MCF 10A (cell line): ENCODE measurements around the gene ACSBG1. TPM values are rescaled to one million over a fixed set of nuclear protein-coding genes. Genes with fewer than 3 reads are reported as not detected.
A peak's percentile ranks its signal among the peaks of the same experiment; 100 is the strongest.
"Not testable (repeated sequence)": the region's sequence is repeated elsewhere in the genome, so short reads cannot be mapped to it uniquely, and the experiment has no call there.

Source experiments
- BruUV-seq: library from RNA; stranded (reverse); fragments of 400-500 nt; replicated peaks from 2 replicates; lab custom pipeline; 2021; lab: Mats Ljungman, UMichigan
- CTCF ChIA-PET: fragments of 300-600 bp; sonication (Branson Sonifier 250); formaldehyde crosslinking; extraction: SDS; loops from one replicate; lab custom pipeline; 2021; ENCODE audit warnings: antibody characterized with exemption, inconsistent platforms; lab: Yijun Ruan, JAX
- POLR2A ChIA-PET: fragments of 300-600, 350-650 bp; sonication (Branson Sonifier 250); formaldehyde crosslinking; extraction: SDS; loops from one replicate; lab custom pipeline; 2020; ENCODE audit warnings: antibody characterized with exemption, inconsistent platforms; lab: Yijun Ruan, JAX
- DNase-seq: peaks from one replicate; pipeline ENCODE4 v3.0.0-alpha.2; 2018; ENCODE audit not compliant: unreplicated experiment
- H3K27ac Mint-ChIP-seq: one replicate; pipeline ENCODE4 v1.8.0; 2022; ENCODE audit warnings: mild to moderate bottlenecking, low read depth, mixed read lengths; ENCODE audit not compliant: unreplicated experiment
- H3K27me3 Mint-ChIP-seq: one replicate; pipeline ENCODE4 v1.8.0; 2022; ENCODE audit warnings: mixed read lengths; ENCODE audit not compliant: insufficient read depth, unreplicated experiment
- H3K36me3 Mint-ChIP-seq: one replicate; pipeline ENCODE4 v1.8.0; 2022; ENCODE audit warnings: mild to moderate bottlenecking, moderate library complexity, mixed read lengths; ENCODE audit not compliant: insufficient read depth, unreplicated experiment
- H3K4me1 Mint-ChIP-seq: one replicate; pipeline ENCODE4 v1.8.0; 2022; ENCODE audit warnings: mixed read lengths; ENCODE audit not compliant: insufficient read depth, unreplicated experiment
- H3K4me3 Mint-ChIP-seq: one replicate; pipeline ENCODE4 v1.8.0; 2022; ENCODE audit warnings: mild to moderate bottlenecking, moderate library complexity, mixed read lengths; ENCODE audit not compliant: unreplicated experiment
- H3K9me3 Mint-ChIP-seq: one replicate; pipeline ENCODE4 v1.8.0; 2022; ENCODE audit warnings: mixed read lengths; ENCODE audit not compliant: unreplicated experiment
- intact Hi-C: fragments of 100-400 bp; cut with micrococcal nuclease; formaldehyde crosslinking; loops from 2 replicates; pipeline ENCODE4 v1.14.1; 2022
- total RNA-seq: library from RNA; stranded (reverse); gene quantifications from 2 replicates; pipeline ENCODE4 v1.2.3, GENCODE V29; 2022
- TF ChIP-seq, protein P1 (sequence below): fragments of 200-600 bp; IDR thresholded peaks from one replicate; pipeline ENCODE4 v1.8.0; 2022; ENCODE audit warnings: antibody characterized with exemption, mild to moderate bottlenecking; ENCODE audit not compliant: unreplicated experiment

The ACSBG1 gene
- total RNA-seq, 1 experiment from 2014 or later, result not detected

DNA sequence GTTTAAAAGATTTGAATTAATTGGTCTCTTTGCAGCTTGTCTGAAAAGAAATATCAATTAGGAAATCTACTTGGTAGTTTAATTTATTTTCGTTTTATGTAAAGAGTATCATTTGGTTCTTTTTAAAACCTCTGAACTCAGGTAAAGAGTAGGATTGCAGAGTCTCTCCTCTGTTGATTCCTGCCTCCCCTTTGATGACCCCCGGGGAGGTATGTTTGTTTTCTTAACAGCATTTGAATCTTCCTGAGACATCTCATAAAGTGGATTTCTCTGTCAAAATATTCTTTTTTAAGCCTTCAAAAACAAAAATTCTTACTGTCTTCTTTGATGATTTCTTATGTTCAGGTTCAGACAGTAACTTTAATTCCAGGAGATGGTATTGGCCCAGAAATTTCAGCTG is 77.2 kb downstream of the ACSBG1 start:
- ChIA-PET POLR2A (interaction anchor here (0.7 to 4.0 kb wide), 6 partner anchors 9 to 163 kb away, joined by 3 to 28 read pairs (median 3); partner anchors contain the start of genes IDH3A and SKIC8), CTCF (interaction anchor here (1.1 to 2.2 kb wide), 2 partner anchors 34 to 83 kb away, joined by 3 to 10 read pairs; no protein-coding TSS in a partner anchor)
- Mint-ChIP-seq H3K36me3 (peaks cover 51% of the 10 kb centered on the region), H3K4me3 (no peak overlapping the region), H3K4me1 (peaks cover 27% of the 10 kb centered on the region), H3K27ac (no peak overlapping the region), H3K9me3 (no peaks in the 10 kb centered on the region), H3K27me3 (no peaks in the 10 kb centered on the region)
- TF ChIP-seq, protein P1, sequence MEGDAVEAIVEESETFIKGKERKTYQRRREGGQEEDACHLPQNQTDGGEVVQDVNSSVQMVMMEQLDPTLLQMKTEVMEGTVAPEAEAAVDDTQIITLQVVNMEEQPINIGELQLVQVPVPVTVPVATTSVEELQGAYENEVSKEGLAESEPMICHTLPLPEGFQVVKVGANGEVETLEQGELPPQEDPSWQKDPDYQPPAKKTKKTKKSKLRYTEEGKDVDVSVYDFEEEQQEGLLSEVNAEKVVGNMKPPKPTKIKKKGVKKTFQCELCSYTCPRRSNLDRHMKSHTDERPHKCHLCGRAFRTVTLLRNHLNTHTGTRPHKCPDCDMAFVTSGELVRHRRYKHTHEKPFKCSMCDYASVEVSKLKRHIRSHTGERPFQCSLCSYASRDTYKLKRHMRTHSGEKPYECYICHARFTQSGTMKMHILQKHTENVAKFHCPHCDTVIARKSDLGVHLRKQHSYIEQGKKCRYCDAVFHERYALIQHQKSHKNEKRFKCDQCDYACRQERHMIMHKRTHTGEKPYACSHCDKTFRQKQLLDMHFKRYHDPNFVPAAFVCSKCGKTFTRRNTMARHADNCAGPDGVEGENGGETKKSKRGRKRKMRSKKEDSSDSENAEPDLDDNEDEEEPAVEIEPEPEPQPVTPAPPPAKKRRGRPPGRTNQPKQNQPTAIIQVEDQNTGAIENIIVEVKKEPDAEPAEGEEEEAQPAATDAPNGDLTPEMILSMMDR, result no peak
- DNase-seq, result no peak
- BruUV-seq, result no TSS peak
- intact Hi-C loops, result no loop called here

GRCh38 chr15:78156653-78157052 is 77.7 kb downstream of the ACSBG1 start:
- H3K4me1 Mint-ChIP-seq, result peaks cover 27% of the 10 kb centered on the region
- H3K4me3 Mint-ChIP-seq, result no peak overlapping the region
- H3K27ac Mint-ChIP-seq, result no peak overlapping the region
- no peaks in the 10 kb centered on the region for H3K9me3 Mint-ChIP-seq
- TF ChIP-seq, protein P1, result no peak
- H3K36me3 Mint-ChIP-seq, result peaks cover 45% of the 10 kb centered on the region
- ChIA-PET CTCF (interaction anchor here (0.6 to 2.2 kb wide), 4 partner anchors 20 to 84 kb away, joined by 3 to 10 read pairs (median 4); no protein-coding TSS in a partner anchor), POLR2A (interaction anchor here (0.8 to 4.0 kb wide), 6 partner anchors 9 to 162 kb away, joined by 3 to 28 read pairs (median 3); partner anchors contain the start of genes IDH3A and SKIC8)
- intact Hi-C loops, result no loop called here
- no TSS peak for BruUV-seq
- H3K27me3 Mint-ChIP-seq, result no peaks in the 10 kb centered on the region
- DNase-seq, result peak; percentile 55

DNA sequence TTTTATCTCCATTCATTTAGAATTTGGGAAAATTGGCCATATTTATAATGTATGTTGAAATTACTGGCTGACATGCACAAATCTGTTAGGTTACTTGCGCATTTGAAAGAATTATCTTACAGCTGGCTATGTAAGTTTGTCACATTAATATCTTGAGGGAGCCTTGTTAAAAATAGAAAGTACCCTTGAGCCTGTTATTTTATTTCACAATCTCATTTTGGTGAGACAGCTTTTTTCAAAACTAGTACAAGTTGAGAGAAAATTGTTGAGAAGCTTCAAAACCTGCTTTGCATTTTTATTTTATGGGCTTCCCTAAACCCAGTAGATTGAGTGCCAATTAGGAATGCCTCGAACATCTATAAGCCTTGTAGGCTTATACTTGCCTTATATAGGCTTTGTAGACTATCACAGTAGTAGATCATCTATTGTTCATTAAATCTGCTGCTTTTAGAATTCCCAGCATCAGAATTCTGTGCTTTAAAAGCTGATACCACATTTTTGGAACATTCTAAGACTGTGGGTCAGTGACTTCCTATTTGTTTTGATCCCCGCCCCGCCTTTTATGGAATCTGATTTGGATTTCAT is 78.9 kb downstream of the ACSBG1 start:
- no TSS peak for BruUV-seq
- ChIA-PET POLR2A (interaction anchor here (0.7 to 4.0 kb wide), 6 partner anchors 8 to 282 kb away, joined by 3 to 28 read pairs (median 3); partner anchors contain the start of genes IDH3A and IREB2), CTCF (interaction anchor here (0.5 to 2.2 kb wide), 5 partner anchors 22 to 284 kb away, joined by 3 to 10 read pairs (median 4); no protein-coding TSS in a partner anchor)
- no peak for DNase-seq
- Mint-ChIP-seq H3K9me3 (no peaks in the 10 kb centered on the region), H3K27ac (no peak overlapping the region), H3K36me3 (peaks cover 45% of the 10 kb centered on the region), H3K4me1 (peaks cover 35% of the 10 kb centered on the region), H3K27me3 (no peaks in the 10 kb centered on the region), H3K4me3 (peak overlapping the region; percentile 7)
- intact Hi-C loops, result no loop called here
- TF ChIP-seq, protein P1, result no peak

GRCh38 chr15:78154955-78155354 is 79.4 kb downstream of the ACSBG1 start:
- TF ChIP-seq, protein P1, result no peak
- DNase-seq, result no peak
- ChIA-PET CTCF (interaction anchor here (1.0 to 2.2 kb wide), 2 partner anchors 23 to 86 kb away, joined by 5 to 10 read pairs; no protein-coding TSS in a partner anchor), POLR2A (interaction anchor here (0.8 to 4.0 kb wide), 4 partner anchors 7 to 283 kb away, joined by 3 to 28 read pairs (median 4); partner anchors contain the start of genes IDH3A and IREB2)
- no peaks in the 10 kb centered on the region for H3K27me3 Mint-ChIP-seq
- H3K9me3 Mint-ChIP-seq, result no peaks in the 10 kb centered on the region
- H3K27ac Mint-ChIP-seq, result no peak overlapping the region
- peaks cover 38% of the 10 kb centered on the region for H3K4me1 Mint-ChIP-seq
- H3K36me3 Mint-ChIP-seq, result peaks cover 40% of the 10 kb centered on the region
- H3K4me3 Mint-ChIP-seq, result no peak overlapping the region
- intact Hi-C loops, result no loop called here
- BruUV-seq, result no TSS peak

- Mint-ChIP-seq H3K4me3 (peak overlapping the region; percentile 92), H3K4me1 (peaks cover 46% of the 10 kb centered on the region), H3K27ac (peak overlapping the region; percentile 90), H3K36me3 (peaks cover 14% of the 10 kb centered on the region)
- ChIA-PET CTCF (interaction anchor here (1.7 to 2.2 kb wide), 2 partner anchors 20 to 89 kb away, joined by 5 to 10 read pairs; partner anchors contain the start of gene CIB2), POLR2A (interaction anchor here (0.6 kb wide), 1 partner anchor 32 kb away, joined by 6 read pairs; no protein-coding TSS in a partner anchor)
- BruUV-seq, H3K27me3 Mint-ChIP-seq, DNase-seq, intact Hi-C loops, H3K9me3 Mint-ChIP-seq: not testable (repeated sequence)
Measured at GRCh38 chr15:78151075-78151474, 83.3 kb downstream of the ACSBG1 start.
